ENCODE results near the gene TAOK1.

The TAOK1 gene

GRCh38 chr17:29379084-29379991 lies 10.8 kb upstream of the TAOK1 start:
- DNase-seq (ENCODE audit: low read depth) = no peak

DNA sequence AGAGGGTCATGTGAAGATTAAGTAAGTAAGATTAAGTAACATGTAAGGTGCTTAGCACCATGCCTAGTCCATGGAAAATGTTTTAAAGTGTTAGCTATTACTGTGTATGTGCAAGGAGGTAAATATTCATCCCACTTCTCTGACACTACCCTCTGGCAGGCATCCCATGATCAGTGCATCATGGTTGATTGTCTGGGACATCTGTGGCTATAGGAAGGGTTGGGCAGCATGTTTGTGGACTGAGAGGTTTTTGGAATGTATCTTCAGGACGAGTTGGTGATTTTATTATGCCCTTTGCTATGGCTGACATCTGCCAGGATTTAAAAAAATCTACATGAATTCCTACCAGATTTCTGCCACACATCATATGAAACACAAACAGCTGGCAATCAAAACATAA lies 6.5 kb upstream of the TAOK1 start:
- no peak for DNase-seq (ENCODE audit: low read depth)

DNA sequence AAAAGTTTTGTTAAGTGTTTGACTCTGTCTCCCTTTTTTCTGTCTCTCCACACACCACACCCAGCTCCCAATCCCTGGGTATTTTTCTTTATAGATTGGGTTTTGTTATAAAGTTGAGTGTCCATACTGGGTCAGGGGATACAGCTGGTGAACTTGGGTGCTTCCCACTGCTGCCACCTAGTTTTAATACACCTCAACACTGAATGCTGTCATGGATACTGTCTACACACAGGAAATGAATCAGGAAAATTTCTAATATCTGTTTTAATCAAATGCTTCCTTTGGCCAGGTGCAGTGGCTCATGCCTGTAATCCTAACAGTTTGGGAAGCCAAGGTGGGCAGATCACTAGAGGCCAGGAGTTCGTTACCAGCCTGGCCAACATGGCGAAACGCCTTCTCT lies 5.3 kb upstream of the TAOK1 start:
- DNase-seq (ENCODE audit: low read depth) = no peak

GRCh38 chr17:29386760-29387159 lies 3.4 kb upstream of the TAOK1 start:
- DNase-seq (ENCODE audit: low read depth) = no peak

GRCh38 chr17:29388937-29389336 lies 1.2 kb upstream of the TAOK1 start:
- no peak for DNase-seq (ENCODE audit: low read depth)

DNA sequence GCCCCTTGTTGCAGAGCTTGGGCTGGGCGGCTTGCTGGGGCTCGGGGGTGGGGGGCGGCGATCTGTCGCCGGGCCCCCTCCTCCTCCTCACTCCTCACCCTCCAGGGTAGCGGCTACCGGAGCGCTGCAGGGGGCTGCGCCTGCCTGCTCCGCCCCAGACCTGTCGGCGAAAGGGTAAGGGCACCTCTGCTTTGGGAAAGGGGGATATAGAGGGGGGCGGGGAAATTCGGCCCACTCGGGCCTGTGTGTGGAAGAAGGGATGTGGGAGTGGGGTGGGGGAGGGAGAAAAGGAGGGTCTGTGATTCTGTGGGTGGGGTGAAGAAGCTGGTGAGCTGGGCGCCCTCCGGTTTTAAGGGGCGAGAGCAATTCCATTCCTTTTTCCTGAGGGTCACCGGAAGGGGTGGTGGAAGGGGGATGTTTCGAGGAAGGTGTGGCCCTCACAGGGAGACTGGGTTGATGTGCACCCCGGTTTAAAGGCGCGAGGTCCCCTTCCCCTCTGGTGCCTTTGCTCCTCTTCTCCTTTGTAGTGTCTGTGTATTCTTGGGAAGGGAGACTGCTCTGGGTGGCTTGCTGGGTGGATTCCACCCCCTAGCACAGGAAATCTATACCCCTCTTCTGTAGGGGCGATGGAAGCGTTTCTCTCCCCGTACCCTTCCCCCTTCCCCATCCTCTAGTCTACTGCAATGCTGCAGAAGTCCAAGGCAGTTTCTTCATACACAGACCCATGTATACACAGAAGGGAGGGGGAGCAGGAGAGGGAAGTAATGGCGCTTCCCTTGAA lies 878 bp downstream of the TAOK1 start:
- no peak for DNase-seq (ENCODE audit: low read depth)

GRCh38 chr17:29393436-29393835 lies 3.3 kb downstream of the TAOK1 start:
- no peak for DNase-seq (ENCODE audit: low read depth)

GRCh38 chr17:29394761-29395160 lies 4.6 kb downstream of the TAOK1 start:
- DNase-seq (ENCODE audit: low read depth) = no peak

- DNase-seq (ENCODE audit: low read depth) = no peak
Measured at GRCh38 chr17:29396066-29396465, 5.9 kb downstream of the TAOK1 start.

DNA sequence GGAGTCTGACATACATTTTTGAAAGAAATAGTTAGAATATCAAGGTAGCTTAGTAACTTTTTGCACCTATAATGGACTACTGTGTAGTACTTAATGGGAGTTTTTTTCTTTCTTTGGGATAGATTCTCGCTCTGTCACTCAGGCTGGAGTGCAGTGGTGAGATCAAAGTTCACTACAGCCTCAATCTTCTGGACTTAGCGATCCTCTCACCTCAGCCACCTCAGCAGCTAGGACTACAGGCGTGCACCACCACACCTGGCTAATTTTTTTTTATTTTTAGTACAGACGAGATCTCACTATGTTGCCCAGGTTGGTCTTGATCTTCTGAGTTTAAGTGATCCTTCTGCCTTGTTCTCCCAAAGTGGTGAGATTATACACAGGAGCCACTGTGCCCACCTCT lies 9.5 kb downstream of the TAOK1 start:
- no peak for DNase-seq (ENCODE audit: low read depth)

- no peak for DNase-seq (ENCODE audit: low read depth)
Measured at GRCh38 chr17:29400818-29401217, 10.7 kb downstream of the TAOK1 start.

- no peak for DNase-seq (ENCODE audit: low read depth)
Measured at GRCh38 chr17:29401258-29401657, 11.1 kb downstream of the TAOK1 start.

GRCh38 chr17:29407856-29408255 lies 17.7 kb downstream of the TAOK1 start:
- no peak for DNase-seq (ENCODE audit: low read depth)

GRCh38 chr17:29409963-29410362 lies 19.8 kb downstream of the TAOK1 start:
- no peak for DNase-seq (ENCODE audit: low read depth)

DNA sequence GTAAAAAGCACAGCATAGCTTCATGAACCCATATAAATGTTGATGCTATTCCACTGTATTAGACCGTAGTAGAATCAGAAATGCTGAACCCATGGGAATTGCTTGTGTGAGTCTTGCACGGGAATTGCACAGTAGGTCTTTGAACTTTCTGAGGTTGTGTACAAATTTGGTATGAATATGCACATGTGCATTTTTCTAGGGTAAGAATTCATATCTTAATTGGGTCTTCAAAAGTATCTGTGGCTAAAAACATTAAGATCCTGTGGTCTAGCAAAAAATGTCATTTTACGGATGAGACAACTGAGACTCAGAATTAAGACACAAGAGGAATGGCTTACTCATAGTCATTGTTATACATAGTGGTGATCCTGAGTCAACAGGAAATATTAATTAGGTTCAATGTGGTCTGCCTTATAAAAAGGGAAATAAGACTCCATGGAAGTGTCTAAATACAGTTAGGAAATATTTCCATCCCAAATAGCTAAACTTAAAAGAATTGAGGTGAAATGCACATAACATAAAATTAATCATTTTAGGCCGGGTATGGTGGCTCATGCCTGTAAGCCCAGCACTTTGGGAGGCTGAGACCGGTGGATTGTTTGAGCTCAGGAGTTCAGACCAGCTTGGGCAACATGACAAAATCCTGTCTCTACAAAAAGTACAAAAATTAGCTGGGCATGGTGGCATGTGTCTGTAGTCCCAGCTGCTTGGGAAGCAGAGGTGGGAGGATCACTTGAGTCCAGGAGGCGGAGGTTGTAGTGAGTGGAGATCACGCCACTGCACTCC lies 22.8 kb downstream of the TAOK1 start:
- DNase-seq (ENCODE audit: low read depth) = no peak

- no peak for DNase-seq (ENCODE audit: low read depth)
Measured at GRCh38 chr17:29420128-29420527, 30.0 kb downstream of the TAOK1 start.

GRCh38 chr17:29430275-29430674 lies 40.1 kb downstream of the TAOK1 start:
- DNase-seq (ENCODE audit: low read depth) = no peak

DNA sequence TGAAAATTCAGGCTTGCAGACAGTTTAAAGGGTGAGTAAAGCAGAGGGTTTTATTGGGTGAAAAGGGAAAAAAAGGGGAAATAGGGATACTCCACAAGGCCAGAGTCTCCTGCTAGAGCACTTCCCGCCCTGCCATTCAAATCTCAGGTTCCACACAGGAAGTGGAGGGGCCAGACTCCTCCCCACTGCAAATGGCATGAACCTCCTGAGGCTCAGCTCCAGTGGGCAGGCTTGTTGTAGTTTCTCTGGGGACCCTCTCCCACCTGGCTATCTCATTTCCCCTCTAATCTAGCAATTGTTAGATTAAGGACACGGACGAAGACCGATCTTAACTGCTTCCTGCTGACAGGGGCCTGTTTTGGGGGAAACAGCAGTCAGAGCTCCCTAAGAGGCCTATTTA lies 43.4 kb downstream of the TAOK1 start:
- DNase-seq (ENCODE audit: low read depth) = no peak

DNA sequence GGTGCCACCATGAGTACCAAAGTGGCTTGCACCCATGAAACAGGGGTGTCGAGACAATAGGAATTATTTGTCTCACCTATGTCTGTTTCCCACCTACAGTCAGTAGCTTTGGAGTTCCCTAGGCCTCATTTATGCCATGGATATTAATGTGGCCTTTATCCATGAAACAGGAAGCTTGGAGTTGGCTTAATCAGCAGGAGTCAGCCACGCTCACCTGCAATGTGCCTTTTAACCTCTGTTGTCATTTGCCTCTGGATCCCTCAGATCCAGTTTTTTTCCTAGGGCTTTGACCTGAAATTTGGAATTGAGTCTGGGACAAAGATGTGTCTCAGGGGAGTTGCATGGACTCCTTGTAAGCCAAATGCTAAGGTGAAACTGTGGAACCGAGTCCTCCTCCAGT lies 44.4 kb downstream of the TAOK1 start:
- DNase-seq (ENCODE audit: low read depth) = no peak

GRCh38 chr17:29442451-29442850 lies 52.3 kb downstream of the TAOK1 start:
- no peak for DNase-seq (ENCODE audit: low read depth)

DNA sequence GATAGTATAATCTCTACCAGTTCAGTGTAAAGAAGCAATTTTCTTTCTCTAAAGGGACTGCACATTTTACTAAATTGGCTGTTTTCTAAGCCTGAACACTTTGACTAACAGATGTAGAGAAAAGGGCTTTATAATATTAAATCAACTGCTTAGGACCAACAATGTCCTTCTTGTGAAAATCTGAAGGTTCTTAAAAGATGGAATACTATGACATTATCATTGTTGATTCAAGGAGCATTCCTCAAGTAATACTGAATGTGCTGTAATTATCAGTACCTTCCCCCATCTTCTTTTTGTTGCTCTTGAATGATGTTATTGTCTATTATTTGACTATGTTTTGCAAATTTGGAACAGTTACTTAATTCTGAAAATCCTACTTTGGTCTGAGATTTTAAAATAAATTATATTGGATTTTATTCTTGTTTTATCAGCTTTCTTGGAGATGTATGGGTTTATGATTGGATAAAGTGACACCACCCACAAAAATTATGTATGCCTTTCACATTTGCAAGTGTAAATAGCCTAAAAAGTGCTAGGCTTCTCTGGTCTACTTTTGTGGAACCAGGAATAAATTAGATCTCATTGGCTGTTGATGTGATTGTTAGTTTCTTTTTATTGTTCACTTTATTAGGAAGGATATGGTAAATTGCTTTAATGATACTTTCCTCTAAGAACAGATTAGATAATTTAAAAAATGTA lies 53.0 kb downstream of the TAOK1 start:
- DNase-seq (ENCODE audit: low read depth) = no peak

DNA sequence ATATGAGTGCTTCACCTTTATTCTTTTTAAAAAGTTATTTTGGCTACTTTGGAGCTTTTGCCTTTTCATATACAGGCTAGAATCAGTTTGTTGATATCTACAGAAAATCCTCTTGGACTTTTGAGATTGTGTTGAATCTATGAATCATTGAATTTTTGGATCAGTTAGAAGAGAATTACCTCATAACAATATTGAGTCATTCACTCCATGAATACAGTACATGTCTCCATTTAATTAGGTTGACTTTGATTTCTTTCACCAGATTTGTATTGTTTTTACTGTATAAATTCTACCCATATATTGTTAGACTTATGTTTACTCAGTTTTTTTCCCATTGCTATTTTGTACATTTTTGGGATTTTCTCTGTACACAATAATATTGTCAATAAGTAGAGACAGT lies 54.4 kb downstream of the TAOK1 start:
- no peak for DNase-seq (ENCODE audit: low read depth)

All from activated T-helper 9 cell treated with anti-CD3 and anti-CD28 coated beads, Interleukin-2, amount 50 U/mL, for 16 hours (primary cell).